NCI-H2196 treated with DMSO at 0.1 percent for 48 hours (cell line): Measurements from ENCODE around the gene MLLT1.
A peak's percentile ranks its signal among the peaks of the same experiment; 100 is the strongest.

Source experiments
- DNase-seq: peaks from one replicate; lab custom pipeline; 2025; ENCODE audit not compliant: unreplicated experiment; lab: John Stamatoyannopoulos, UW

The MLLT1 gene

DNA sequence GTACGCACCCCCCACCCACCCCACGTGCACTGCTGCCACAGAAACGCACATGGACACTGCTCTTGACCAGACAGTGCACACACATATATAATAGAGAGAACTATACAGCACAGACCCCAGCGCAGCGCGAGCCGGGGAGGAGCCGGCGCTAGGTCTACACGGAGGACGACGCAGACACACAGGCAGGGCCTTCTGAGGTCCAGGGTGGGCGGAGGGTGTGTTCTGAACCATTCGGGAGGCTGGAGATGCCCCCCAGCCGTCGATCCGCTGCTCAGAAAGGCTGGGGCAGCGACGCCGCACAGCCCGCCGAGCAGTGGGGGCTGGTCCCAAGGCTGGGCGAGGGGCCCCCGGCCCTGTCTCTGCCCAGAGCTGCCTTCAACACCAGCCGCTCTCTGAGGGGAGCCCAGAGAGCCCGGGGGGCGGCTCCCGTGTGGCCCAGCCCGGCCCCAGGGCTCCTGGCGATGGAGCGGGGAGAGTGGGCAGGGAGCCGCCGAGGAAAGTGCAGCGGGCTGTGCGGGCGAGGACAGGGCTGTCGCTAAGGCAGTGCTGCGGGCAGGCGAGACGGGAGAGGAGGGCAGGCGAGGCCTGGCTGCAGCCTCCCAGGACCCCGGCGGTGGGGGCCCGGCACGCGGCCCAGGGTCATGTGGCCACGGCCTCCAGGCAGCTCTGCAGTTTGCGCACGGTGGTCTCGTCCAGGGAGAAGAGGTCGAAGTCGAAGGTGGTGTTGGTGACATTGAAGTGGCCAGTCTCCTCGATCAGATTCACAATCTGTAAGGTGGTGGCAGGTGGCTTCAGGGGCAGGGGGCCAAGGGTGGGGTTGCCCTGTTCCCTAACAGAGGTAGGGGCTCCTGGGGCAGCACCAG is 67.1 kb downstream of the MLLT1 start:
- no peak for DNase-seq

- no peak for DNase-seq
Observed at GRCh38 chr19:6211632-6212402, 68.0 kb downstream of the MLLT1 start.

DNA sequence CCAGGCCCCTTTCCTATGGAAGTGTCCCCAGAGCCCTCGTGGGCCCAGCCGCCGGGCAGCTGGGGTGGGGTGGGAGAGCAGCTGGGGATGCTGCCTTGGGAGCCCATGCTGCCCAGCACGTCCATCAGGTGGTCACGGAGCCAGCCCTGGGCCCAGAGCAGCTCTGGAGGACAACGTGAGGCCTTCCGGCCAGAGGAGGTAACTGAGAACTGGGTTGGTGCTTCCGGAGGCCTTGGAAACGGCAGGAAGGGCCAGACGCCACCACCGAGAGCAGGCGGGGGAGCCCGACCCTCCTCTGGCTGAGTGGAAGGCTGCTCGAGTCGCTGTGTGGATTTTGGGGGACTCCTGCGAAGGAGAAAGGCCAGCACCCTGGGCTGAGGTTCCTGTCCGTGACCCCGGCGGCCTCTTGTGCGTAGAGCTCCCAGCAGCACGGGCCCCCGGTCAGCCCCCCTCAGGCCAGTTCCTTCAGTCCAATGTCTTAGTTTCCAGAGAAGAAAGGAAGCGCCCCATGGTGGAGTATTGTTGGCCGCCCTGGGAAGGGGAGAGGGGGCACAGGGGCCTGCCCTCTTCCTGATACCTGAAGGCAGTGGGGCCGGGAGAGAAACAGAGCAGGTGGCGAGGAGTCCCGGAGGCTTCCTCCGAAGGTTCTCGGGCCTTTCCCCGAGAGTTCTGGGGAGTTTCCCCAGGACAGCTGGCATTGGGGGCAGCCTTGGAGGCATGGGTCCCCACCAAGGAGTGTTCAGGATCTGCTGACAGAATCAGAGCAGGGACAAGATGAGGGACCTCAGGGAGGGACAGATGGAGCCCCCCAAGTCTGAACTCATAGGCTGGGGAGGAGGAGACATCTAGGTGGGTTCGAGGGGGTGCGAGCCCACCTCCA is 68.8 kb downstream of the MLLT1 start:
- DNase-seq = no peak

GRCh38 chr19:6210091-6210490 is 69.7 kb downstream of the MLLT1 start:
- DNase-seq = no peak

GRCh38 chr19:6209680-6210079 is 70.1 kb downstream of the MLLT1 start:
- DNase-seq = no peak

DNA sequence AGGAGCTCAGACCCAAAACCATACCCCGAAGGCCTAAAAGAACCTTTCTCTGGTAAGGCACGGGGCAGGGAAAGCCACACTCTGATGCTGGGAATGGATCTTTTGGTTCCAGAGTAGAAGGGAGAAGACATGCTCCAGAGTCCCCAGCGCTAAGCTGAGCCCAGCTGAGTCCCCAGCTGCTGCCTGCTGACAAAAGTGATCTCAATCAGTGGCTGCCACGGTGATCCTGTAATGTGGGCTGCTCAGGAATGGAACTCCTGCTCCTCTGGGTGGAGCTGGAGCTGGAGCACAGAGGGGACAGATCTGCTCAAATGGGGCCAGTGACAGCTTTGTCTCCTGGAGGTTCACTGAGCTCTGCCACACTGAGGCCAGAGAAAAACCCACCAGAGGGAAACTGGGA is 70.5 kb downstream of the MLLT1 start:
- DNase-seq = no peak

DNA sequence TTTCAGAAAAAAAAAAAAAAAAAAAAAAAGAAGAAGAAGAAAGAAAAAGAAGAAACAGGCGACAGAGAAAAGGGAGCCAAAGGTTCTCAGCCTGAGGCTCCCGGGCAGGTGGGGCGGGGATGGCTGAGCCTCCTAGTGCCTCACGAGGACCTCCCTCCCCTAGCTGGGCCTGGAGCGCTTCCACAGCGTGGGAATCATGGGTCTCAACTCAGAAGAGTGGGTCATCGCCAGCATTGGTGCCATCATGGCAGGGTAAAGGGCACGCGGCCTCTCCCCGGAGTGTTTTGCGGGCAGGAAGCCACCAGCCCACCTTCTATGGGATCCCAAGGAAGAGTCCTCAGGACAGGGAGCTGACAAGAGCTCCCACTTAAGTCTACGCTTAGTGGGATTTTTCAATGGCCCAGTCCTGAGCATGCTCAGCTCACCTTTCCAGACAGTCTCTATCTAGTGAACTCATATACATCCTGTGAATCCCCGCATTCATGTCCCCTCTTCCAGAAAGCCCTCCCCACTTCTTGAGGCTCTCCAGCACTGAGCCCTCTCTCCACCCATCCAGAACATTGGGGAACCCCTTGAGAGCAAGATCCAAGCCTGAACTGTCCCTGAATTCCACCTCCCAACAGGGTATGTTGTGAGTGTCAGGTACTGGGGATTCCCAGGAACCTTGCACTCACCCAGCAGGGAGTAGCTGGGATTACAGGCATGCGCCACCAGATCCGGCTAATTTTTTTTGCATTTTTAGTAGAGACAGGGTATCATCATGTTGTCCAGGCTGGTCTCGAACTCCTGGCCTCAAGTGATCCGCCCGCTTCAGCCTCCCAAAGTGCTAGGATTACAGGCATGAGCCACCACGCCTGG is 74.7 kb downstream of the MLLT1 start:
- DNase-seq = no peak

- DNase-seq = no peak
Observed at GRCh38 chr19:6204212-6204611, 75.6 kb downstream of the MLLT1 start.

- DNase-seq = peak; percentile 100
Observed at GRCh38 chr19:6199240-6199994, 80.4 kb downstream of the MLLT1 start.

- DNase-seq = no peak
Observed at GRCh38 chr19:6198896-6199239, 80.9 kb downstream of the MLLT1 start.

DNA sequence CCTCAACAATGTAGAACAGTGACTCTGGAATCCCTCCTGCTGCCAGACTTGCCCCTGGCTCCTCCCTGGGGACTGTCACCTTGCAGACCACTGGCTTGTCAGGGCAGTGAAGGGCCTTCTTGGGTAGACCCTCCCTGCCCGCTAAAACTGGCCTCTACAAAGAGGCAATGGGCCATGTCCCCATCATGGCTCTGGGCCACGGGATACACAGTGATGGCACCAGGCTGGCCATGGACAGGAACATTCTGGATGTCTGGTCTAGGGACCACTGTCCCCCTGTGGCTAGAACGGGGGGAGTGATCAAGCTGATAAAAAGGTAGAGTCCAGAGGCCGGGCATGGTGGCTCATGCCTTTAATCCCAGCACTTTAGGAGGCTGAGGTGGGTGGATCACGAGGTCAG is 83.4 kb downstream of the MLLT1 start:
- DNase-seq = no peak

- no peak for DNase-seq
Observed at GRCh38 chr19:6188811-6189210, 91.0 kb downstream of the MLLT1 start.

GRCh38 chr19:6187374-6187773 is 92.4 kb downstream of the MLLT1 start:
- DNase-seq = no peak

- DNase-seq = no peak
Observed at GRCh38 chr19:6185835-6186834, 93.6 kb downstream of the MLLT1 start.

DNA sequence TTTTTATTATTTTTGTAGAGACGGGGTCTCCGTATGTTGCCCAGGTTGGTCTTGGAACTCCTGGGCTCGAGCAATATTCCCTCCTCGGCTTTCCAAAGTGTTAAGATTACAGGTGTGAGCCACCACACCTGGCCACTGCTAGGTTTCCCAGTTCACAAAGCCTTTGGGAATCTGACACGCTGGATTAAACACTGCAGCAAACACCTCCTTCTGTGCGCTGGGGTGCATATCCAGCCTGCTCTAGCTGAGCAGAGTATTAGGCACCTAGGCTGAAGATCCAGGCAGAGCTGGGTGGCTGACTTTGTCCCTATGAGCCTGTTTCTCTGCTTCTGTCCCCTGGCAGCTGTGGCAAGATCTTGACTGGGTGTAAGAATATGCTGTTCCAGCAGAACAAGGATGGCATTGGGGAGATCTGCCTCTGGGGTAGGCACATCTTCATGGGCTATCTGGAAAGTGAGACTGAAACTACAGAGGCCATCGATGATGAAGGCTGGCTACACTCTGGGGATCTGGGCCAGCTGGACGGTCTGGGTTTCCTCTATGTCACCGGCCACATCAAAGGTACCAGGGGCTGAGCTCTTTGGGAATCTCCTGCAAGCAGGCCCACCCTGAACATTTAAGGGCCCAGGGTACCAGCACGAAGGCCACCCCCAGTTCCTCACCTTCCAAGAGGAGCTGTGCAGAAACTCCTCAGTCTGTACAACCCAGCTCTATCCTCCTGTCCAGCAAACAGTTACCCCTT is 94.5 kb downstream of the MLLT1 start:
- no peak for DNase-seq

DNA sequence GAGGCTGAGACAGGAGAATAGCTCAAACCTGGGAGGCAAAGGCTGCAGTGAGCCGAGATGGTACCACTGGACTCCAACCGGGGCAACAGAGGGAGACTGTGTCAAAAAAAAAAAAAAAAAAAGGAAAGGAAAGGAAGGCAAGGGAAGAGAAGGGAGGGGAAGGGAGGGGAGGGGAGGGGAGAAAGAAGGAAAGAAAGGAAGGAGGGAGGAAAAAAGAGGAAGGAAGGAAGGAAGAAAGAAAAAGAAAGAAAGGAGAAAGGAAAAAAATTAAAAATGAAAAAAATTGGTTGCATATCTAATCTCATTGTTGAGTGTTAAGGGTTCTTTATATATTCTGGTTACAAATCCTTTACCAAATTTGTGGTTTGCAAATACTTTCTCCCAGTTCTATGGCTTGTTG is 98.7 kb downstream of the MLLT1 start:
- DNase-seq = no peak

- DNase-seq = no peak
Observed at GRCh38 chr19:6173190-6173589, 106.6 kb downstream of the MLLT1 start.
